Panc1 (cell line): Measurements from ENCODE around the gene TOGARAM2. TPM values are rescaled to one million over a fixed set of nuclear protein-coding genes. Genes with fewer than 3 reads are reported as not detected.

Experiments
- ATAC-seq: fragments of 200-7000 bp; cut with Tn5 transposase; 2 replicates; pipeline ENCODE4 v1.9.1; 2020; ENCODE audit warnings: mild to moderate bottlenecking, moderate library complexity
- BruUV-seq: library from RNA; stranded (reverse); fragments of 400-500 nt; replicated peaks from 2 replicates; lab custom pipeline; 2021; lab: Mats Ljungman, UMichigan
- CTCF ChIA-PET: fragments of 300-600 bp; sonication (Branson Sonifier 250); formaldehyde crosslinking; loops from one replicate; lab custom pipeline; 2022; ENCODE audit warnings: antibody characterized with exemption; lab: Charles Lee
- POLR2A ChIA-PET: fragments of 300-600 bp; sonication (Branson Sonifier 250); formaldehyde crosslinking; loops from one replicate; lab custom pipeline; 2022; ENCODE audit warnings: antibody characterized with exemption; lab: Charles Lee
- DNase-seq: peaks from one replicate; pipeline ENCODE4 v3.0.0-alpha.2; 2010; ENCODE audit warnings: low read depth, low spot score
- H3K27ac ChIP-seq: 2 replicates; pipeline ENCODE4 v1.5.1; 2011; ENCODE audit warnings: mild to moderate bottlenecking, low read length, inconsistent platforms
- H3K27me3 ChIP-seq: fragments of 200-500 bp; sonication (Bioruptor generic); 2 replicates; pipeline ENCODE4 v1.6.0; 2014; ENCODE audit warnings: low read length, inconsistent platforms; ENCODE audit not compliant: control insufficient read depth, insufficient read depth
- H3K36me3 ChIP-seq: fragments of 200-500 bp; sonication (Bioruptor generic); 2 replicates; pipeline ENCODE4 v1.5.1; 2014; ENCODE audit warnings: inconsistent platforms, mild to moderate bottlenecking, low read length, moderate library complexity; ENCODE audit not compliant: control insufficient read depth, insufficient read depth
- H3K4me1 ChIP-seq: 2 replicates; pipeline ENCODE4 v1.5.1; 2011; ENCODE audit warnings: inconsistent platforms, mild to moderate bottlenecking, low read length, moderate library complexity; ENCODE audit not compliant: control insufficient read depth, insufficient read depth
- H3K4me3 ChIP-seq, 2 experiments: 2 replicates each; pipeline ENCODE4 v1.5.1; 2011 to 2012; ENCODE audit warnings: low read depth in 2 of 2, low read length in 2 of 2, mild to moderate bottlenecking in 2 of 2, inconsistent platforms in 1 of 2, moderate library complexity in 1 of 2
- H3K9me3 ChIP-seq: fragments of 200-500 bp; sonication (Bioruptor generic); 2 replicates; pipeline ENCODE4 v1.5.1; 2014; ENCODE audit warnings: low read depth, mild to moderate bottlenecking, inconsistent platforms, low read length, moderate library complexity; ENCODE audit not compliant: control insufficient read depth, insufficient read depth
- CTCF ChIP-seq: fragments of 450-650 bp; IDR thresholded peaks from 2 replicates; pipeline ENCODE4 v1.5.1; 2017; ENCODE audit warnings: mild to moderate bottlenecking
- POLR2AphosphoS5 ChIP-seq: IDR thresholded peaks from 2 replicates; pipeline ENCODE4 v1.6.1; 2012; ENCODE audit warnings: mild to moderate bottlenecking, low read depth, low read length, moderate library complexity
- REST ChIP-seq, 2 experiments: IDR thresholded peaks; 2 replicates each; pipeline ENCODE4 v1.6.1; 2011 to 2012; ENCODE audit warnings: low read depth in 2 of 2, control low read depth in 1 of 2, low read length in 1 of 2, mild to moderate bottlenecking in 1 of 2, moderate library complexity in 1 of 2; ENCODE audit not compliant: insufficient read depth in 1 of 2
- SIN3A ChIP-seq: IDR thresholded peaks from 2 replicates; pipeline ENCODE4 v1.6.1; 2012; ENCODE audit warnings: low read depth, mild to moderate bottlenecking, low read length, moderate library complexity, borderline replicate concordance; ENCODE audit not compliant: insufficient read depth
- TCF7L2 ChIP-seq: IDR thresholded peaks from 2 replicates; pipeline ENCODE4 v1.6.1; 2011; ENCODE audit warnings: mild to moderate bottlenecking, low read depth, low read length, inconsistent platforms
- in situ Hi-C: cut with HindIII; loops from 2 replicates; pipeline ENCODE4 v1.10.0; 2016; ENCODE audit warnings: low sequenced_read_pairs, low pct_unique_long_range_greater_than_20kb
- intact Hi-C: fragments of 100-400 bp; cut with micrococcal nuclease; formaldehyde crosslinking; loops from one replicate; pipeline ENCODE4 v1.10.0; 2022; ENCODE audit not compliant: unreplicated experiment
- total RNA-seq: library from RNA; stranded (reverse); gene quantifications from one replicate; pipeline ENCODE4 v1.2.1, GENCODE V29; 2021; ENCODE audit not compliant: unreplicated experiment

The TOGARAM2 gene
- total RNA-seq, 1 experiment from 2014 or later = 0.44 TPM

GRCh38 chr2:29010946-29011345 is 29.8 kb downstream of the TOGARAM2 start:
- ChIA-PET POLR2A (no interaction called here), CTCF (no interaction called here)
- Histone ChIP-seq H3K9me3 (no peaks in the 10 kb centered on the region), H3K27ac (no peak overlapping the region), H3K4me1 (peaks cover 3% of the 10 kb centered on the region; the same call in 1 of the 2 replicates), H3K36me3 (no peaks in the 10 kb centered on the region), H3K27me3 (no peaks in the 10 kb centered on the region), H3K4me3 (no peak overlapping the region)
- DNase-seq (no peak), ATAC-seq (no peak)
- in situ Hi-C loops (no loop called here), intact Hi-C loops (no loop called here)
- TF ChIP-seq REST (IDR thresholded peaks at IDR 0.05; ENCODE audit: insufficient read depth in 1 of 2, low read depth in 2 of 2, low read length in 1 of 2) = no peak
- no peak for TF ChIP-seq SIN3A
- TF ChIP-seq CTCF = no peak
- no peak for TF ChIP-seq TCF7L2
- TF ChIP-seq POLR2AphosphoS5 = no peak
- BruUV-seq = no TSS peak

GRCh38 chr2:29011418-29012060 is 30.4 kb downstream of the TOGARAM2 start:
- in situ Hi-C loops (no loop called here), intact Hi-C loops (no loop called here)
- peaks cover 3% of the 10 kb centered on the region; the same call in 1 of the 2 replicates for H3K4me1 ChIP-seq
- CTCF ChIA-PET = interaction anchor here (0.6 kb wide), 1 partner anchor 43 kb away, joined by 3 read pairs; no protein-coding TSS in a partner anchor
- BruUV-seq = no TSS peak
- TF ChIP-seq SIN3A (no peak), TCF7L2 (no peak), REST (IDR thresholded peaks at IDR 0.05; ENCODE audit: insufficient read depth in 1 of 2, low read depth in 2 of 2, low read length in 1 of 2) (no peak), CTCF (no peak), POLR2AphosphoS5 (no peak)
- H3K4me3 ChIP-seq = no peak overlapping the region
- POLR2A ChIA-PET = no interaction called here
- H3K27me3 ChIP-seq = no peaks in the 10 kb centered on the region
- H3K27ac ChIP-seq = no peak overlapping the region
- no peaks in the 10 kb centered on the region for H3K9me3 ChIP-seq
- DNase-seq = no peak
- ATAC-seq = no peak
- H3K36me3 ChIP-seq = no peaks in the 10 kb centered on the region
